Neural cell (in vitro differentiated cells): ENCODE measurements around the gene PAX3. TPM values are rescaled to one million over a fixed set of nuclear protein-coding genes. Genes with fewer than 3 reads are reported as not detected.

Source experiments
- H2AFZ ChIP-seq: fragments of 200-600, 300-800 bp; sonication (generic), shearing (Covaris generic); 2 replicates; pipeline ENCODE4 v1.6.0; 2014; ENCODE audit warnings: low read depth, mild to moderate bottlenecking, antibody characterized with exemption, low read length, moderate library complexity
- H3F3A ChIP-seq: fragments of 200-600 bp; shearing (Covaris generic); 2 replicates; pipeline ENCODE4 v1.6.1; 2016; ENCODE audit warnings: mild to moderate bottlenecking, moderate library complexity, mixed read lengths, antibody characterized with exemption, low read length; ENCODE audit not compliant: insufficient read depth, poor library complexity, severe bottlenecking
- H3K27ac ChIP-seq: fragments of 200-600, 300-800 bp; sonication (generic), shearing (Covaris generic); 2 replicates; pipeline ENCODE4 v1.5.1; 2014; ENCODE audit warnings: mild to moderate bottlenecking, low read length, moderate library complexity
- H3K27me3 ChIP-seq: fragments of 300-800, 200-600 bp; sonication (generic), shearing (Covaris generic); 2 replicates; pipeline ENCODE4 v1.6.0; 2014; ENCODE audit warnings: mild to moderate bottlenecking, low read depth, low read length, moderate library complexity; ENCODE audit not compliant: insufficient read depth
- H3K36me3 ChIP-seq: fragments of 300-800, 200-600 bp; sonication (generic), shearing (Covaris generic); 2 replicates; pipeline ENCODE4 v1.5.1; 2014; ENCODE audit warnings: mild to moderate bottlenecking, antibody characterized with exemption, low read length, moderate library complexity; ENCODE audit not compliant: insufficient read depth
- H3K4me2 ChIP-seq: fragments of 300-800, 200-600 bp; sonication (generic), shearing (Covaris generic); 2 replicates; pipeline ENCODE4 v1.6.0; 2014; ENCODE audit warnings: mild to moderate bottlenecking, low read length
- H3K4me3 ChIP-seq: fragments of 300-800, 200-600 bp; sonication (generic), shearing (Covaris generic); 2 replicates; pipeline ENCODE4 v1.5.1; 2014; ENCODE audit warnings: mild to moderate bottlenecking, low read length, moderate library complexity
- H3K79me2 ChIP-seq: fragments of 200-600 bp; shearing (Covaris generic); replicated peaks from 2 replicates; pipeline ENCODE4 v1.6.0; 2014; ENCODE audit warnings: mild to moderate bottlenecking, low read length, moderate library complexity; ENCODE audit not compliant: insufficient read depth
- H3K9ac ChIP-seq: fragments of 300-800, 200-600 bp; sonication (generic), shearing (Covaris generic); 2 replicates; pipeline ENCODE4 v1.6.1; 2016; ENCODE audit warnings: mild to moderate bottlenecking, low read length, mixed read lengths
- H3K9me2 ChIP-seq: fragments of 200-600 bp; shearing (Covaris generic); 2 replicates; pipeline ENCODE4 v1.6.1; 2016; ENCODE audit warnings: mild to moderate bottlenecking, low read length, mixed read lengths; ENCODE audit not compliant: insufficient read depth
- H3K9me3 ChIP-seq: fragments of 200-600, 300-800 bp; sonication (generic), shearing (Covaris generic); 2 replicates; pipeline ENCODE4 v1.6.1; 2016; ENCODE audit warnings: mild to moderate bottlenecking, mixed run types, low read length, moderate library complexity, mixed read lengths
- H4K20me1 ChIP-seq: fragments of 200-600 bp; shearing (Covaris generic); 2 replicates; pipeline ENCODE4 v1.6.1; 2016; ENCODE audit warnings: mild to moderate bottlenecking, mixed run types; ENCODE audit not compliant: insufficient read depth
- CTCF ChIP-seq: fragments of 450-650 bp; IDR thresholded peaks from 2 replicates; pipeline ENCODE4 v1.5.1; 2014; ENCODE audit warnings: antibody characterized with exemption, mild to moderate bottlenecking, moderate library complexity; ENCODE audit not compliant: poor library complexity, severe bottlenecking
- EP300 ChIP-seq: fragments of 450-650 bp; conservative IDR thresholded peaks from 2 replicates; pipeline ENCODE4 v1.6.1; 2014; ENCODE audit warnings: antibody characterized with exemption, mild to moderate bottlenecking, moderate library complexity; ENCODE audit not compliant: poor library complexity, severe bottlenecking
- EZH2 ChIP-seq: fragments of 200-600, 300-800 bp; shearing (Covaris generic), sonication (generic); IDR thresholded peaks from 2 replicates; pipeline ENCODE4 v1.6.1; 2014; ENCODE audit warnings: antibody characterized with exemption, low read length, borderline replicate concordance, mild to moderate bottlenecking; ENCODE audit not compliant: insufficient read depth, poor library complexity, severe bottlenecking
- MXI1 ChIP-seq: fragments of 450-650 bp; conservative IDR thresholded peaks from 2 replicates; pipeline ENCODE4 v1.6.1; 2014; ENCODE audit warnings: antibody characterized with exemption, mild to moderate bottlenecking; ENCODE audit not compliant: poor library complexity, severe bottlenecking
- RAD21 ChIP-seq: fragments of 450-650 bp; conservative IDR thresholded peaks from 2 replicates; pipeline ENCODE4 v1.6.1; 2014; ENCODE audit warnings: antibody characterized with exemption, mild to moderate bottlenecking, moderate library complexity
- REST ChIP-seq: IDR thresholded peaks from 2 replicates; pipeline ENCODE4 v1.6.1; 2012; ENCODE audit warnings: borderline replicate concordance
- SMC3 ChIP-seq: fragments of 450-650 bp; conservative IDR thresholded peaks from 2 replicates; pipeline ENCODE4 v1.6.1; 2014; ENCODE audit warnings: antibody characterized with exemption, mild to moderate bottlenecking, moderate library complexity; ENCODE audit not compliant: poor library complexity
- TAF1 ChIP-seq: IDR thresholded peaks from 2 replicates; pipeline ENCODE4 v1.6.1; 2012; ENCODE audit warnings: low read depth
- polyA plus RNA-seq: library from polyadenylated mRNA; depleted of rRNA; stranded (reverse); fragments of >200 nt; gene quantifications from 2 replicates; pipeline ENCODE4 v1.2.3, GENCODE V29; 2014

PAX3 gene
- polyA plus RNA-seq, 1 donor from 2014 or later: not detected

- H3K79me2 ChIP-seq: no peaks in the 10 kb centered on the region
- no peaks in the 10 kb centered on the region for H3K36me3 ChIP-seq
- no peak overlapping the region for H3K4me2 ChIP-seq
- TF ChIP-seq EZH2 (peak; percentile 22), SMC3 (no peak), REST (no peak), RAD21 (no peak), MXI1 (no peak), EP300 (no peak), CTCF (no peak)
- peak overlapping the region; percentile 39 for H3K4me3 ChIP-seq
- no peaks in the 10 kb centered on the region for H3K9me3 ChIP-seq
- no peak overlapping the region for H3K27ac ChIP-seq
- no peaks in the 10 kb centered on the region for H3F3A ChIP-seq
- no peaks in the 10 kb centered on the region for H3K9me2 ChIP-seq
- peaks cover 100% of the 10 kb centered on the region for H3K27me3 ChIP-seq
- H2AFZ ChIP-seq: no peak overlapping the region
- no peaks in the 10 kb centered on the region for H4K20me1 ChIP-seq
- no peak overlapping the region for H3K9ac ChIP-seq
Observed at GRCh38 chr2:222306393-222307142, 7.8 kb upstream of the PAX3 start.

- Histone ChIP-seq H3K27ac (no peak overlapping the region), H3K4me3 (peak overlapping the region; percentile 39), H3K9me2 (no peaks in the 10 kb centered on the region), H3F3A (no peaks in the 10 kb centered on the region), H3K4me2 (no peak overlapping the region), H3K9ac (no peak overlapping the region), H4K20me1 (no peaks in the 10 kb centered on the region), H3K79me2 (no peaks in the 10 kb centered on the region), H3K9me3 (no peaks in the 10 kb centered on the region), H2AFZ (no peak overlapping the region), H3K27me3 (peaks cover 100% of the 10 kb centered on the region), H3K36me3 (no peaks in the 10 kb centered on the region)
- TF ChIP-seq EZH2 (no peak), RAD21 (no peak), CTCF (no peak), TAF1 (no peak), SMC3 (no peak)
Observed at GRCh38 chr2:222305516-222306392, 7.0 kb upstream of the PAX3 start.
